HL-60 (cell line): ENCODE data around the gene IFFO2.

Source experiments
- GABPA ChIP-seq: IDR thresholded peaks from 2 replicates; pipeline ENCODE4 v1.6.1; 2012; ENCODE audit warnings: low read depth
- POLR2AphosphoS5 ChIP-seq: IDR thresholded peaks from 2 replicates; pipeline ENCODE4 v1.6.1; 2012; ENCODE audit warnings: low read depth
- SPI1 ChIP-seq: IDR thresholded peaks from 2 replicates; pipeline ENCODE4 v1.6.1; 2012; ENCODE audit warnings: low read depth, mild to moderate bottlenecking, borderline replicate concordance
- TF ChIP-seq, protein P1 (sequence below): IDR thresholded peaks from one replicate; pipeline ENCODE4 v1.5.1; 2011; ENCODE audit warnings: low read length, control low read depth, inconsistent platforms; ENCODE audit not compliant: insufficient read depth
- TF ChIP-seq, protein P2 (sequence below): IDR thresholded peaks from 2 replicates; pipeline ENCODE4 v1.6.1; 2012; ENCODE audit warnings: low read depth; ENCODE audit not compliant: insufficient replicate concordance

DNA sequence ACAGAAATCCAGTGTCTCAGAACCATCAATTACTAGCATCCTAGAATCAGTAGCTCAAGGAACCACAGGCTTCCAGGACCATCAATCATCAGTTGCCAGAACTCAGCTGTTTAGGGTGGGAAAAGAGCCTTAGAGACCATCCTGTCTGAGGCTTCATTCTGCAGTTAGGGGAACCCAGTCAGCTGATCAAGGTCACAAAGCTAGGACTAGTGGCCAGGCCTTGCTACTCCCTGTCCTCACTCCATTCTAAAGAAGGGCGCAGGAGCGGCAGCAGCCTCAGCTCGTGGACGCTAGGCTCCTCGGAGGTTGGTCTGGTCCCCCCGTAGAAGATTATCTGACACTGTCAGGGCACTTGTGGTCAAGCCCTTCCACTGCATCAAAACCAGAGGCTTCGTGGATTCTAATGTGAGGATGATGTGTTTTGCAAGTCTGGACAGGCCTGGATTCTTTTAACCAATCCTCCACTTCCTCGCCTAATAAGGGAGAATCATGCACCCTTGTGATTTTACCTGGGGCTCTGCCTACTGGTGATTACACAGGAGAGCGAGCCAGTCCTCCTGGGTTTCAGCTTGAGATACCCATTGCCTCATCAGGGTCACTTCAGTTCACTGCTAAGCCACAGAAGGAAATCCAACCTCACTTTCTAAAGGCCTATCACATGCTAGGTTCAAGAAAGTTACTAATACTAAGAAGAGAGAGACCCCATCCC lies 41.7 kb upstream of the IFFO2 start:
- TF ChIP-seq, protein P1, sequence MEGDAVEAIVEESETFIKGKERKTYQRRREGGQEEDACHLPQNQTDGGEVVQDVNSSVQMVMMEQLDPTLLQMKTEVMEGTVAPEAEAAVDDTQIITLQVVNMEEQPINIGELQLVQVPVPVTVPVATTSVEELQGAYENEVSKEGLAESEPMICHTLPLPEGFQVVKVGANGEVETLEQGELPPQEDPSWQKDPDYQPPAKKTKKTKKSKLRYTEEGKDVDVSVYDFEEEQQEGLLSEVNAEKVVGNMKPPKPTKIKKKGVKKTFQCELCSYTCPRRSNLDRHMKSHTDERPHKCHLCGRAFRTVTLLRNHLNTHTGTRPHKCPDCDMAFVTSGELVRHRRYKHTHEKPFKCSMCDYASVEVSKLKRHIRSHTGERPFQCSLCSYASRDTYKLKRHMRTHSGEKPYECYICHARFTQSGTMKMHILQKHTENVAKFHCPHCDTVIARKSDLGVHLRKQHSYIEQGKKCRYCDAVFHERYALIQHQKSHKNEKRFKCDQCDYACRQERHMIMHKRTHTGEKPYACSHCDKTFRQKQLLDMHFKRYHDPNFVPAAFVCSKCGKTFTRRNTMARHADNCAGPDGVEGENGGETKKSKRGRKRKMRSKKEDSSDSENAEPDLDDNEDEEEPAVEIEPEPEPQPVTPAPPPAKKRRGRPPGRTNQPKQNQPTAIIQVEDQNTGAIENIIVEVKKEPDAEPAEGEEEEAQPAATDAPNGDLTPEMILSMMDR, result no peak
- TF ChIP-seq, protein P2, sequence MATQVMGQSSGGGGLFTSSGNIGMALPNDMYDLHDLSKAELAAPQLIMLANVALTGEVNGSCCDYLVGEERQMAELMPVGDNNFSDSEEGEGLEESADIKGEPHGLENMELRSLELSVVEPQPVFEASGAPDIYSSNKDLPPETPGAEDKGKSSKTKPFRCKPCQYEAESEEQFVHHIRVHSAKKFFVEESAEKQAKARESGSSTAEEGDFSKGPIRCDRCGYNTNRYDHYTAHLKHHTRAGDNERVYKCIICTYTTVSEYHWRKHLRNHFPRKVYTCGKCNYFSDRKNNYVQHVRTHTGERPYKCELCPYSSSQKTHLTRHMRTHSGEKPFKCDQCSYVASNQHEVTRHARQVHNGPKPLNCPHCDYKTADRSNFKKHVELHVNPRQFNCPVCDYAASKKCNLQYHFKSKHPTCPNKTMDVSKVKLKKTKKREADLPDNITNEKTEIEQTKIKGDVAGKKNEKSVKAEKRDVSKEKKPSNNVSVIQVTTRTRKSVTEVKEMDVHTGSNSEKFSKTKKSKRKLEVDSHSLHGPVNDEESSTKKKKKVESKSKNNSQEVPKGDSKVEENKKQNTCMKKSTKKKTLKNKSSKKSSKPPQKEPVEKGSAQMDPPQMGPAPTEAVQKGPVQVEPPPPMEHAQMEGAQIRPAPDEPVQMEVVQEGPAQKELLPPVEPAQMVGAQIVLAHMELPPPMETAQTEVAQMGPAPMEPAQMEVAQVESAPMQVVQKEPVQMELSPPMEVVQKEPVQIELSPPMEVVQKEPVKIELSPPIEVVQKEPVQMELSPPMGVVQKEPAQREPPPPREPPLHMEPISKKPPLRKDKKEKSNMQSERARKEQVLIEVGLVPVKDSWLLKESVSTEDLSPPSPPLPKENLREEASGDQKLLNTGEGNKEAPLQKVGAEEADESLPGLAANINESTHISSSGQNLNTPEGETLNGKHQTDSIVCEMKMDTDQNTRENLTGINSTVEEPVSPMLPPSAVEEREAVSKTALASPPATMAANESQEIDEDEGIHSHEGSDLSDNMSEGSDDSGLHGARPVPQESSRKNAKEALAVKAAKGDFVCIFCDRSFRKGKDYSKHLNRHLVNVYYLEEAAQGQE, result no peak
- no peak for TF ChIP-seq POLR2AphosphoS5
- TF ChIP-seq SPI1, result no peak
- no peak for TF ChIP-seq GABPA
